Colonic mucosa (tissue), 4 donors: ENCODE results near the gene FAT1. TPM values are rescaled to one million over a fixed set of nuclear protein-coding genes. Genes with fewer than 3 reads are reported as not detected.

Experiments
- DNase-seq: peaks from one replicate; pipeline ENCODE4 v3.0.0-alpha.2; 2020
- H3K27ac ChIP-seq: fragments of 200-600 bp; one replicate; pipeline ENCODE4 v1.8.0; 2021
- H3K27me3 ChIP-seq: fragments of 200-600 bp; one replicate; pipeline ENCODE4 v1.8.0; 2021
- H3K36me3 ChIP-seq: fragments of 200-600 bp; one replicate; pipeline ENCODE4 v1.8.0; 2021
- H3K4me1 ChIP-seq: fragments of 200-600 bp; one replicate; pipeline ENCODE4 v1.8.0; 2021; ENCODE audit warnings: mild to moderate bottlenecking
- H3K4me3 ChIP-seq: fragments of 200-600 bp; one replicate; pipeline ENCODE4 v1.8.0; 2021
- H3K9ac ChIP-seq, 2 donors: one replicate each; pipeline ENCODE4 v1.7.0; 2013; ENCODE audit warnings: control low read depth in 2 of 2, low read depth in 2 of 2, low read length in 2 of 2
- H3K9me3 ChIP-seq: fragments of 200-600 bp; one replicate; pipeline ENCODE4 v1.8.0; 2021
- CTCF ChIP-seq: fragments of 200-600 bp; IDR thresholded peaks from one replicate; pipeline ENCODE4 v1.8.0; 2022; ENCODE audit warnings: antibody characterized with exemption, mild to moderate bottlenecking
- intact Hi-C: fragments of 100-400 bp; cut with DNase I; formaldehyde crosslinking; loops from one replicate; pipeline ENCODE4 v1.14.1; 2022
- total RNA-seq, 2 donors: library from RNA; stranded (reverse); fragmentation: NEBNext Ultra II Directional in 1 of 2; extraction: Animal tissue kit (Norgen Biotek cat#: 25700) in 1 of 2; gene quantifications; one replicate each; pipeline ENCODE4 v1.2.1, GENCODE V29; 2021
- donor health status: healthy.
- donor health status: DM: no; HTN: no; CAD: no.
- donor health status: DM: no; HTN: no; CAD: no.

The FAT1 gene
- total RNA-seq, 2 donors from 2014 or later, result 243 to 300 TPM

- DNase-seq, result no peak
- no peak for TF ChIP-seq CTCF
- peak overlapping the region in 1 of 2 donors; percentile 70 for H3K9ac ChIP-seq
- peaks cover 16% of the 10 kb centered on the region for H3K4me1 ChIP-seq
- H3K27ac ChIP-seq, result peak overlapping the region; percentile 73
- H3K9me3 ChIP-seq, result no peaks in the 10 kb centered on the region
- no peaks in the 10 kb centered on the region for H3K36me3 ChIP-seq
- H3K27me3 ChIP-seq, result no peaks in the 10 kb centered on the region
- H3K4me3 ChIP-seq, result no peak overlapping the region
- intact Hi-C loops, result no loop called here
These were observed 16.1 kb downstream of the FAT1 start for GRCh38 chr4:186707574-186707973.

GRCh38 chr4:186704057-186704456, 19.6 kb downstream of the FAT1 start:
- intact Hi-C loops, result no loop called here
- Histone ChIP-seq H3K36me3 (no peaks in the 10 kb centered on the region), H3K27ac (peak overlapping the region; percentile 22), H3K27me3 (no peaks in the 10 kb centered on the region), H3K4me1 (peaks cover 18% of the 10 kb centered on the region), H3K4me3 (no peak overlapping the region), H3K9ac (peak overlapping the region in 1 of 2 donors; percentile 52), H3K9me3 (no peaks in the 10 kb centered on the region)
- no peak for TF ChIP-seq CTCF
- peak; percentile 67 for DNase-seq

GRCh38 chr4:186703510-186703909, 20.1 kb downstream of the FAT1 start:
- H3K4me1 ChIP-seq, result peaks cover 18% of the 10 kb centered on the region
- no peaks in the 10 kb centered on the region for H3K36me3 ChIP-seq
- peak overlapping the region in 1 of 2 donors; percentile 52 for H3K9ac ChIP-seq
- no peak for TF ChIP-seq CTCF
- H3K9me3 ChIP-seq, result no peaks in the 10 kb centered on the region
- no peak for DNase-seq
- intact Hi-C loops, result no loop called here
- H3K4me3 ChIP-seq, result no peak overlapping the region
- H3K27ac ChIP-seq, result peak overlapping the region; percentile 22
- H3K27me3 ChIP-seq, result no peaks in the 10 kb centered on the region

GRCh38 chr4:186702940-186703339, 20.7 kb downstream of the FAT1 start:
- H3K4me1 ChIP-seq, result peaks cover 18% of the 10 kb centered on the region
- no peaks in the 10 kb centered on the region for H3K9me3 ChIP-seq
- H3K9ac ChIP-seq, result no peak overlapping the region
- H3K27me3 ChIP-seq, result no peaks in the 10 kb centered on the region
- DNase-seq, result no peak
- peak overlapping the region; percentile 43 for H3K27ac ChIP-seq
- no peak for TF ChIP-seq CTCF
- no peaks in the 10 kb centered on the region for H3K36me3 ChIP-seq
- no peak overlapping the region for H3K4me3 ChIP-seq
- intact Hi-C loops, result no loop called here

- no peaks in the 10 kb centered on the region for H3K36me3 ChIP-seq
- no peaks in the 10 kb centered on the region for H3K9me3 ChIP-seq
- H3K9ac ChIP-seq, result peak overlapping the region in 1 of 2 donors; percentile 68
- H3K4me1 ChIP-seq, result peaks cover 13% of the 10 kb centered on the region
- H3K4me3 ChIP-seq, result no peak overlapping the region
- intact Hi-C loops, result no loop called here
- DNase-seq, result no peak
- no peaks in the 10 kb centered on the region for H3K27me3 ChIP-seq
- no peak for TF ChIP-seq CTCF
- H3K27ac ChIP-seq, result peak overlapping the region; percentile 43
These were observed 21.4 kb downstream of the FAT1 start for GRCh38 chr4:186702297-186702696.
